Measurements from ENCODE around the gene GYS1. TPM values are rescaled to one million over a fixed set of nuclear protein-coding genes. Genes with fewer than 3 reads are reported as not detected.
A peak's percentile ranks its signal among the peaks of the same experiment; 100 is the strongest.
"Not testable (repeated sequence)": the region's sequence is repeated elsewhere in the genome, so short reads cannot be mapped to it uniquely, and the experiment has no call there.

GYS1 gene
- total RNA-seq, 4 donors from 2014 or later, result 33.3 to 39.3 (median 37.3) TPM

DNA sequence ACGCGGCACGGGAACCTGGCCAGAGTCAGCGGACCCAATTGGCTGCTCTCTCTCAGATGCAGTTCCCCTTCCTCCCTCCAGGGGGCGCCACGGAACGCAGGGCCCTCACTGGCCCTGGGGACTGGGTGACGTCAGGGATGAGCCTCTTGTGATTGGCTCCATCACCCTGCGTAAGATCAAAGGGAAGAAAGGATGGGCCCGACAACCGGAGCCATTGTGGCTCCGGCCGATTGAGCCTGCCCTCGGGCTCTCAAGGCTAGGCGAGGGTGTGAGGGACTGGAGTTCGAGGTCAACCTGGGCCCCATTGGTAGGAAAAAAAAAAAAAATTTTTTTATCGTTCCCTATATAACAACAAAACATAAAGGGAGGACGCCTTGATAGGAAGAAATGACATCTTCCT is 43.7 kb upstream of the GYS1 start, which contains the start of gene CGB1:
CGB1 (minus strand) TSS at position 81 of the 400 bp plus-strand sequence. CDS start 184 bp downstream, outside the sequence.
- H3K27me3 ChIP-seq; H3K4me1 ChIP-seq; H3K4me3 ChIP-seq; H3K27ac ChIP-seq (replicated peaks in 1 of 4); DNase-seq (ENCODE audit: extremely low spot score); H3K9me3 ChIP-seq; H3K36me3 ChIP-seq; intact Hi-C loops (cut with DNase I): not testable (repeated sequence)
- TF ChIP-seq, protein P1, sequence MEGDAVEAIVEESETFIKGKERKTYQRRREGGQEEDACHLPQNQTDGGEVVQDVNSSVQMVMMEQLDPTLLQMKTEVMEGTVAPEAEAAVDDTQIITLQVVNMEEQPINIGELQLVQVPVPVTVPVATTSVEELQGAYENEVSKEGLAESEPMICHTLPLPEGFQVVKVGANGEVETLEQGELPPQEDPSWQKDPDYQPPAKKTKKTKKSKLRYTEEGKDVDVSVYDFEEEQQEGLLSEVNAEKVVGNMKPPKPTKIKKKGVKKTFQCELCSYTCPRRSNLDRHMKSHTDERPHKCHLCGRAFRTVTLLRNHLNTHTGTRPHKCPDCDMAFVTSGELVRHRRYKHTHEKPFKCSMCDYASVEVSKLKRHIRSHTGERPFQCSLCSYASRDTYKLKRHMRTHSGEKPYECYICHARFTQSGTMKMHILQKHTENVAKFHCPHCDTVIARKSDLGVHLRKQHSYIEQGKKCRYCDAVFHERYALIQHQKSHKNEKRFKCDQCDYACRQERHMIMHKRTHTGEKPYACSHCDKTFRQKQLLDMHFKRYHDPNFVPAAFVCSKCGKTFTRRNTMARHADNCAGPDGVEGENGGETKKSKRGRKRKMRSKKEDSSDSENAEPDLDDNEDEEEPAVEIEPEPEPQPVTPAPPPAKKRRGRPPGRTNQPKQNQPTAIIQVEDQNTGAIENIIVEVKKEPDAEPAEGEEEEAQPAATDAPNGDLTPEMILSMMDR (IDR thresholded peaks at IDR 0.05), result peak in 1 of 3 experiments; percentile 10
- 58% methylated on average over 16 of the region's 18 CpGs for WGBS

DNA sequence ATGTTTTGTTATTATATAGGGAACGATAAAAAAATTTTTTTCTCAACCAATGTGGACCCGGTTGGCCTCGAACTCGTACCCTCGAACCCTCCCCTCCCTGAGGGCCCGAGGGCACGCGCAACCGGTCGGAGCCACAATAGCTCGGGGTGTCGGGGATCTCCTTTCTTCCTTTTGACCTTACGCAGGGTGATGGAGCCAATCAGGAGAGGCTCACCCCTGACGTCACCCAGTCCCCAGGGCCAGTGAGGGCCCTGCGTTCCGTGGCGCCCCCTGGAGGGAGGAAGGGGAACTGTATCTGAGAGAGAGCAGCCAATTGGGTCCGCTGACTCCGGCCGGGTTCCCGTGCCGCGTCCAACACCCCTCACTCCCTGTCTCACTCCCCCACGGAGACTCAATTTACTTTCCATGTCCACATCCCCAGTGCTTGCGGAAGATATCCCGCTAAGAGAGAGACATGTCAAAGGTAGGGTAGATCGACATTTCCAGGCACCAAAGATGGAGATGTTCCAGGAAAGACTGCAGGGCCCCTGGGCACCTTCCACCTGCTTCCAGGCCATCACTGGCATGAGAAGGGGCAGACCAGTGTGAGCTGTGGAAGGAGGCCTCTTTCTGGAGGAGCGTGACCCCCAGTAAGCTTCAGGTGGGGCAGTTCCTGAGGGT is 38.7 kb upstream of the GYS1 start, which contains the start of gene CGB2:
CGB2 (plus strand) TSS at position 249 of the 660 bp plus-strand sequence; CDS start at position 455, 206 bp downstream.
- intact Hi-C loops (cut with DNase I); H3K36me3 ChIP-seq; H3K27ac ChIP-seq (replicated peaks in 1 of 4); H3K27me3 ChIP-seq; H3K4me3 ChIP-seq; H3K9me3 ChIP-seq; DNase-seq (ENCODE audit: extremely low spot score); H3K4me1 ChIP-seq: not testable (repeated sequence)
- TF ChIP-seq, protein P1 (IDR thresholded peaks at IDR 0.05), result peak in 1 of 3 experiments; percentile 17
- 17% methylated on average over 24 of the region's 28 CpGs for WGBS

DNA sequence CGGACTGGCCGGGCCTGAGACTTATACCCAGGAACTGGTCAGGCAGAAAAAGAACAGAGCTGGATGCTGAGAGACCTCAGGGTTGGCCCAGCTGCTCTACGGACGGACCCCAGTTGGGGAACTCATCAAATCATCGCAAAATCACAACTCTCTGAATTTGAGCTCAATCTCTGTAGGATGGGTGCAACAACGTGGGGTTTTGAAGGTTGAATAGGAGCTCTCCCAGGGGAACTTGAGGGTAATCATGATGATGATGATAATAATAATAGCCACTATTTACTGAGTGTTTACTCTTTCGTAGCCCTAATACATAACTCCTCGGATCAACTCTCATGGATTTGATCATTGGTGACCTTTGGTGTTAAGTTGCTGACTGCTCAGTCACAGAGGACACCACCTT is 37.2 kb upstream of the GYS1 start:
- H3K27me3 ChIP-seq, result not testable (repeated sequence)

DNA sequence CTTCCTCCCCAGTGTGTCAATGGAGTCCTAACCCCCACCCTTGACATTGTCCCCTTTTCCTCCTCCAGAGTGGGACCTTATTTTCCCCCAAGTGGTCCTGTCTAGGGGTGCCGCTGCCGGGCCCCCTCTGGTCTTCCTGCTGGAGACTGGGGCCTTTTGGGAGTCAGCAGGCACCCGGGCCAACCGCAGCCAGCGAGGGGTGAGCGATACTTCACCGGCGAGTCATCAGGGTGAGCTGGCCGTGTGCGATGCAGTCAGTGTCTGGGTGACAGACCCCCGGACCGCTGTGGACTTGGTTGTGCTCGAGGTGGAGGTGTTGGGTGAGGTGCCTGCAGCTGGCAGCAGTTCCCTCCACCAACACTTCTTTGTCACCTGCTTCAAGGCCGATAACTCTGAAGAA is 36.6 kb upstream of the GYS1 start:
- H3K4me1 ChIP-seq; DNase-seq (ENCODE audit: extremely low spot score); H3K36me3 ChIP-seq; H3K27me3 ChIP-seq; H3K9me3 ChIP-seq; H3K27ac ChIP-seq (replicated peaks in 1 of 4); intact Hi-C loops (cut with DNase I); H3K4me3 ChIP-seq: not testable (repeated sequence)
- 88% methylated on average over 13 of the region's 14 CpGs for WGBS

More for the DNA sequence above, 37.2 kb upstream of the GYS1 start:
- H3K36me3 ChIP-seq; H3K27ac ChIP-seq (replicated peaks in 1 of 4); DNase-seq (ENCODE audit: extremely low spot score); intact Hi-C loops (cut with DNase I); H3K9me3 ChIP-seq; H3K4me1 ChIP-seq; H3K4me3 ChIP-seq: not testable (repeated sequence)
- 80% methylated on average over 2 of the region's 8 CpGs for WGBS

DNA sequence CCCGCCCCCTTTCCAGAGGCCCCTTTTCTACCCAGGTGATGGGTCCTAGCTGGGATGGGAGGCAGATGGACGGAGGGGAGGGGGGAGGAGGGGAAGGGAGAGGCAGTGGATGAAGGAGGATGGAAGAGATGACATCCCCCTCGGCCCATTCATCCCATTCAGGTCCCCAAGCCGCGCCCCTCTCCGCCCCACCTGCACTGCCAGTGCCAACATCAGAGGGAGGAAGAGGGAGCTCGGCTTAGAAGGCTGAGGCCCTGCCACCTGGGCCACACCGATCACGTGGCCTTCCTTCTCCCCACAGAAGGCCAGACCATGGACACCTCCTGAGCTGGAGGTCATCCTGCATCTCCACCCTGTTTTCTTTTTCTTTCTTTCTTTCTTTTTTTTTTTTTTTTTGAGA is 35.6 kb upstream of the GYS1 start:
- H3K27ac ChIP-seq (replicated peaks in 1 of 4); H3K27me3 ChIP-seq; H3K9me3 ChIP-seq; H3K4me1 ChIP-seq; intact Hi-C loops (cut with DNase I); H3K4me3 ChIP-seq; H3K36me3 ChIP-seq; DNase-seq (ENCODE audit: extremely low spot score): not testable (repeated sequence)
- 83% methylated on average over 9 of the region's 9 CpGs for WGBS

DNA sequence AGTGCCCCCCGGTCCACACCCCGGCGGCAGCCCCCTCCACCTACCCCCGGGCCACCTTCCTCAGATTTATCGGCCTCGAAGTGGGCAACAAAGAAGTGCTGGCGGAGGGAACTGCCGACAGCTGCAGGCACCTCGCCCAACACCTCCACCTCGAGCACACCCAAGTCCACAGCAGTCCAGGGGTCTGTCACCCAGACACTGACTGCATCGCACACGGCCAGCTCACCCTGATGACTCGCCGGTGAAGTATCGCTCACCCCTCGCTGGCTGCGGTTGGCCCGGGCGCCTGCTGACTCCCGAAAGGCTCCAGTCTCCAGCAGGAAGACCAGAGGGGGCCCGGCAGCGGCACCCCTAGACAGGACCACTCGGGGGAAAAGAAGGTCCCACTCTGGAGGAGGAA is 32.5 kb upstream of the GYS1 start:
- H3K36me3 ChIP-seq; H3K4me1 ChIP-seq; intact Hi-C loops (cut with DNase I); H3K27me3 ChIP-seq; DNase-seq (ENCODE audit: extremely low spot score); H3K9me3 ChIP-seq; H3K4me3 ChIP-seq; H3K27ac ChIP-seq (replicated peaks in 1 of 4): not testable (repeated sequence)
- WGBS, result 81% methylated on average over 23 of the region's 23 CpGs

DNA sequence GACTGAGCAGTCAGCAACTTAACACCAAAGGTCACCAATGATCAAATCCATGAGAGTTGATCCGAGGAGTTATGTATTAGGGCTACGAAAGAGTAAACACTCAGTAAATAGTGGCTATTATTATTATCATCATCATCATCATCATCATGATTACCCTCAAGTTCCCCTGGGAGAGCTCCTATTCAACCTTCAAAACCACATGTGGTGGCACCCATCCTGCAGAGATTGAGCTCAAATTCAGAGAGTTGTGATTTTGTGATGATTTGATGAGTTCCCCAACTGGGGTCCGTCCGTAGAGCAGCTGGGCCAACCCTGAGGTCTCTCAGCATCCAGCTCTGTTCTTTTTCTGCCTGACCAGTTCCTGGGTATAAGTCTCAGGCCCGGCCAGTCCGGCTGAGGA is 32.0 kb upstream of the GYS1 start:
- intact Hi-C loops (cut with DNase I); H3K27ac ChIP-seq (replicated peaks in 1 of 4); H3K4me1 ChIP-seq; H3K9me3 ChIP-seq; H3K36me3 ChIP-seq; DNase-seq (ENCODE audit: extremely low spot score); H3K4me3 ChIP-seq: not testable (repeated sequence)
- H3K27me3 ChIP-seq, result peaks cover 0 to 10% (median 4%) of the 10 kb centered on the region in 4 donors
- WGBS, result 92% methylated on average over 2 of the region's 6 CpGs

DNA sequence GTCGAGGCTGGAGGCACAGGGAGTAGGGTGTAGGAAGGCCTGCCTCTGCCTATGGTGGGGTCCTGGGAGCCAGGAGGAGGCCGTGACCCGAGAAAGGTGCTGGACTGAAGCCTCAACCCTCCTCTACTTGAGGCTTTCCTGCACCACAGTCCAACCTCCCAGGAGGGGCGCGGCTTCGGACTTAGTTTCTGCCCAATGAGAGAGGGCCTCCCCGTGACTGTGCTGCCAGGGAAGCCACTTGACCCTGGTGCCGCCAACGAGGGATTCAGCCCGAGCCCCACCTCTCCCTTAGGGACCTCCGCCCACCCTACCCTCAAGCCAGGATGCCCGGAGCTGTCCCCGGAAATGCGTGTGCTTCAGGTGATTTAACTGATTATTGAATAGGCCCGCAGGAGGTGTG is 31.1 kb upstream of the GYS1 start, which contains the start of gene CGB3:
CGB3 (minus strand) TSS at position 101 of the 400 bp plus-strand sequence. CDS start 362 bp downstream, outside the sequence.
- H3K4me3 ChIP-seq; DNase-seq (ENCODE audit: extremely low spot score); intact Hi-C loops (cut with DNase I); H3K27ac ChIP-seq (replicated peaks in 1 of 4); H3K36me3 ChIP-seq; H3K9me3 ChIP-seq; H3K4me1 ChIP-seq: not testable (repeated sequence)
- peaks cover 0 to 19% (median 11%) of the 10 kb centered on the region in 4 donors for H3K27me3 ChIP-seq
- WGBS, result 76% methylated on average over 12 of the region's 15 CpGs
